ENCODE measurements around the gene OBP2A. TPM values are rescaled to one million over a fixed set of nuclear protein-coding genes. Genes with fewer than 3 reads are reported as not detected.

Gene OBP2A
- total and polyA plus RNA-seq, 2 donors (not counting 3 experiments of a cell fraction or from before 2014, with no cell fraction given) = not detected

DNA sequence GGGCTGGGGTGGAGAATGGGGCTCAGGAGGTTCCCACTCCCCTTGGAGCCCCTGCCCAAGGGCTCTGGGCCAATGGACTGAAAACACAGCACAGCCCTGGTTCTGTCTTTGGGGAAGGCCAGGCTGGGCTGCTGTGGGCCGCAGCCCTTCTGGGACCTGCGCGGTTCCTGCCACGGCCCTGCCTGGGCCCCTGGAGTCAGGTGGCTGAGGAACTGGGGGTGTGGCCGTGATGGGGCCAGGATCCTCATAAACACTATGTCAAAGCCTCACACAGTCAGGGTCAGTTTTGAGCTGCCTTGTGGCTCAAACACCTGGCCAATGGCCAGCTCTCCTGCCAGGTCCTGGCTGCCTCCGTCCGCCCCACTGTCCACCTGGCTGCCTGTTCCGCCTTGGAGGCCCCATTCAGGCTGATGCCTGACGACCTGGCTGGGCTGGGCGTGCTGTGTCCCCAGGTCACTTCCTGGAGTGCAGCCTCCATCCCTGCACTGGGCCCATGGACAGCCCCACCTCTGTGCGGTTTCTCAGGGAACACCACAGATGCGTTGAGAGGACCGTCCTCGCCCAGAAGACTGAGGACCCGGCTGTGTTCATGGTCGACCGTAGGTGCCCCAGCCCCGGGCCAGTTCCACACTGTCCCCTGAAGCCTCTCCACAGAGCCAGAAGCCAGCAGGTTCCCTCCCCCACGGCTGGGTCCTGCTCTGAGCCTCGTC is 43.1 kb downstream of the OBP2A start:
- H3K9ac ChIP-seq (replicated peaks; ENCODE audit: extremely low read depth, insufficient read depth, low read length) = no peak overlapping the region
- no peak overlapping the region for H3K4me3 ChIP-seq (replicated peaks in 1 of 3; ENCODE audit: insufficient read depth in 1 of 3, low read depth in 1 of 3, low read length in 3 of 3)
- no peaks in the 10 kb centered on the region for H3K36me3 ChIP-seq (ENCODE audit: control insufficient read depth in 2 of 2, extremely low read depth in 1 of 2, insufficient read depth in 2 of 2, low read length in 2 of 2)
- intact Hi-C loops (cut with micrococcal nuclease) = no loop called here
- H3K4me2 ChIP-seq (ENCODE audit: insufficient read depth, low read length) = no peak overlapping the region
- dilution Hi-C loops (cut with MboI; ENCODE audit: extremely low pct_ligation_motif_present, low sequenced_read_pairs) = no loop called here
- peaks cover 6% of the 10 kb centered on the region for H3K4me1 ChIP-seq (ENCODE audit: control insufficient read depth, extremely low read depth, insufficient read depth, low read length)
- H4K20me1 ChIP-seq (replicated peaks; ENCODE audit: control insufficient read depth, extremely low read depth, insufficient read depth, low read length) = no peaks in the 10 kb centered on the region
- no peaks in the 10 kb centered on the region for H3K79me2 ChIP-seq (ENCODE audit: control insufficient read depth, insufficient read depth, low read length)
- H3K9me3 ChIP-seq (replicated peaks; ENCODE audit: control insufficient read depth, insufficient read depth, low read length) = no peaks in the 10 kb centered on the region
- TF ChIP-seq CTCF (IDR thresholded peaks at IDR 0.05; ENCODE audit: extremely low read depth in 1 of 2, insufficient read depth in 1 of 2, low read depth in 1 of 2, low read length in 2 of 2) (no peak), POLR2A (IDR thresholded peaks at IDR 0.05; ENCODE audit: low read depth, low read length) (no peak)
- TF ChIP-seq, protein P1, sequence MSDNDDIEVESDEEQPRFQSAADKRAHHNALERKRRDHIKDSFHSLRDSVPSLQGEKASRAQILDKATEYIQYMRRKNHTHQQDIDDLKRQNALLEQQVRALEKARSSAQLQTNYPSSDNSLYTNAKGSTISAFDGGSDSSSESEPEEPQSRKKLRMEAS (IDR thresholded peaks at IDR 0.05; ENCODE audit: insufficient read depth, insufficient read length) = no peak
- BruUV-seq (replicated peaks) = no TSS peak
- H3K27ac ChIP-seq (ENCODE audit: insufficient read depth, low read depth, low read length) = no peak overlapping the region
- H2AFZ ChIP-seq (ENCODE audit: low read depth, low read length) = no peak overlapping the region
- H3K9me1 ChIP-seq (replicated peaks; ENCODE audit: control insufficient read depth, extremely low read depth, insufficient read depth, low read length) = no peaks in the 10 kb centered on the region
- H3K27me3 ChIP-seq (ENCODE audit: control insufficient read depth in 2 of 2, insufficient read depth in 2 of 2, low read length in 2 of 2) = no peaks in the 10 kb centered on the region
- no peak for DNase-seq (ENCODE audit: low read depth, low spot score)
- CTCF ChIA-PET = interaction anchor here (1.0 kb wide), 1 partner anchor 13 kb away, joined by 3 read pairs; no protein-coding TSS in a partner anchor
- POLR2A ChIA-PET = no interaction called here
- FAIRE-seq = no peak
